ENCODE measurements around the gene RTP4.

Gene RTP4

GRCh38 chr3:187340578-187340977, 27.6 kb upstream of the RTP4 start:
- no peak for TF ChIP-seq FOXM1 (IDR thresholded peaks at IDR 0.05; ENCODE audit: borderline replicate concordance, low read depth)
- no peak for TF ChIP-seq YY1 (IDR thresholded peaks at IDR 0.05; ENCODE audit: low read depth)
- no peak for TF ChIP-seq TEAD4 (IDR thresholded peaks at IDR 0.05)
- TF ChIP-seq RAD21 (IDR thresholded peaks at IDR 0.05; ENCODE audit: low read depth), result no peak
- peak; percentile 70 for TF ChIP-seq REST (IDR thresholded peaks at IDR 0.05; ENCODE audit: low read depth)

- TF ChIP-seq TEAD4 (IDR thresholded peaks at IDR 0.05), result no peak
- TF ChIP-seq NFIC (IDR thresholded peaks at IDR 0.05), result no peak
- no peak for TF ChIP-seq CEBPB (IDR thresholded peaks at IDR 0.05)
- no peak for TF ChIP-seq CREB1 (IDR thresholded peaks at IDR 0.05; ENCODE audit: low read depth)
- TF ChIP-seq REST (IDR thresholded peaks at IDR 0.05; ENCODE audit: low read depth), result no peak
- TF ChIP-seq RAD21 (IDR thresholded peaks at IDR 0.05; ENCODE audit: low read depth), result no peak
- TF ChIP-seq YY1 (IDR thresholded peaks at IDR 0.05; ENCODE audit: low read depth), result no peak
- TF ChIP-seq MAX (IDR thresholded peaks at IDR 0.05), result no peak
- TF ChIP-seq FOXM1 (IDR thresholded peaks at IDR 0.05; ENCODE audit: borderline replicate concordance, low read depth), result no peak
- no peak for TF ChIP-seq EGR1 (IDR thresholded peaks at IDR 0.05)
- TF ChIP-seq USF1 (IDR thresholded peaks at IDR 0.05), result no peak
Observed at GRCh38 chr3:187342255-187342654, 25.9 kb upstream of the RTP4 start.

- TF ChIP-seq NFIC (IDR thresholded peaks at IDR 0.05), result no peak
- TF ChIP-seq FOXM1 (IDR thresholded peaks at IDR 0.05; ENCODE audit: borderline replicate concordance, low read depth), result no peak
Observed at GRCh38 chr3:187343670-187344069, 24.5 kb upstream of the RTP4 start.

GRCh38 chr3:187352581-187353575, 15.3 kb upstream of the RTP4 start:
- TF ChIP-seq EGR1 (IDR thresholded peaks at IDR 0.05) (no peak), TCF12 (IDR thresholded peaks at IDR 0.05; ENCODE audit: low read depth) (no peak), ZBTB7A (IDR thresholded peaks at IDR 0.05; ENCODE audit: low read depth) (no peak), EP300 (IDR thresholded peaks at IDR 0.05; ENCODE audit: borderline replicate concordance) (no peak), TAF1 (IDR thresholded peaks at IDR 0.05; ENCODE audit: low read depth) (no peak), NFIC (IDR thresholded peaks at IDR 0.05) (no peak)

GRCh38 chr3:187358068-187358467, 10.1 kb upstream of the RTP4 start:
- TF ChIP-seq TAF1 (IDR thresholded peaks at IDR 0.05; ENCODE audit: low read depth) (no peak), FOXM1 (IDR thresholded peaks at IDR 0.05; ENCODE audit: borderline replicate concordance, low read depth) (no peak), CEBPB (IDR thresholded peaks at IDR 0.05) (no peak), USF1 (IDR thresholded peaks at IDR 0.05) (no peak), YY1 (IDR thresholded peaks at IDR 0.05; ENCODE audit: low read depth) (no peak), TEAD4 (IDR thresholded peaks at IDR 0.05) (no peak), MAX (IDR thresholded peaks at IDR 0.05) (no peak), ZBTB7A (IDR thresholded peaks at IDR 0.05; ENCODE audit: low read depth) (no peak), REST (IDR thresholded peaks at IDR 0.05; ENCODE audit: low read depth) (no peak), CREB1 (IDR thresholded peaks at IDR 0.05; ENCODE audit: low read depth) (no peak), EGR1 (IDR thresholded peaks at IDR 0.05) (no peak), TCF12 (IDR thresholded peaks at IDR 0.05; ENCODE audit: low read depth) (no peak), NFIC (IDR thresholded peaks at IDR 0.05) (no peak), RAD21 (IDR thresholded peaks at IDR 0.05; ENCODE audit: low read depth) (no peak), EP300 (IDR thresholded peaks at IDR 0.05; ENCODE audit: borderline replicate concordance) (no peak)

Data from Ishikawa (cell line).